Thyroid gland (tissue), 4 donors: Measurements from ENCODE around the gene AIPL1.

ENCODE experiments used
- POLR2A ChIP-seq, 2 donors: fragments of 450-650 bp; IDR thresholded peaks; one replicate each; pipeline ENCODE4 v1.6.1; 2017; ENCODE audit warnings: antibody characterized with exemption in 2 of 2, mild to moderate bottlenecking in 2 of 2, moderate library complexity in 1 of 2
- TF ChIP-seq, protein P1 (sequence below), 6 experiments: fragments of 200-600 bp in 3 of 6; fragments of 450-650 bp in 3 of 6; sonication (generic) in 3 of 6; IDR thresholded peaks; one replicate each; pipeline ENCODE4 v1.5.1; 2016 to 2019; ENCODE audit warnings: antibody characterized with exemption in 6 of 6, mild to moderate bottlenecking in 2 of 6, inconsistent platforms in 1 of 6, moderate library complexity in 1 of 6

DNA sequence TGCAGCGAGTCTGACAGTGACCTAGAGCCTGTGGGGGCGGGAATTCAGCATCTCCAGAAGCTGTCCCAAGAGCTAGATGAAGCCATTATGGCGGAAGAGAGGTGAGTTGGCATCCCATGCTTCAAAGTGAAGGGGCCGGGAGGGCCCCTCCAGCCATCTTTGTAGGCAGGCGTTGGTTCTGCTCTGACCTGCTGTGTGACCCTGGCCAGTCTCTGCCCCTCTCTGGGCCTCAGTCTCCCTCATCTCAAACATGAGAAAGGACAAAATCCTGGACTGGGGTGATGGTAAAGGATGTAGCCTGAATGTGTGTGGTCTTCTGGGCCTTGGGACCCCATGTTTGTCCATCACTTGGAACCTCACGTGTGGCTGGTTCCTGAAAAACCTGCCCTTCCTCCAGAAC lies 14.4 kb upstream of the AIPL1 start:
- TF ChIP-seq, protein P1, sequence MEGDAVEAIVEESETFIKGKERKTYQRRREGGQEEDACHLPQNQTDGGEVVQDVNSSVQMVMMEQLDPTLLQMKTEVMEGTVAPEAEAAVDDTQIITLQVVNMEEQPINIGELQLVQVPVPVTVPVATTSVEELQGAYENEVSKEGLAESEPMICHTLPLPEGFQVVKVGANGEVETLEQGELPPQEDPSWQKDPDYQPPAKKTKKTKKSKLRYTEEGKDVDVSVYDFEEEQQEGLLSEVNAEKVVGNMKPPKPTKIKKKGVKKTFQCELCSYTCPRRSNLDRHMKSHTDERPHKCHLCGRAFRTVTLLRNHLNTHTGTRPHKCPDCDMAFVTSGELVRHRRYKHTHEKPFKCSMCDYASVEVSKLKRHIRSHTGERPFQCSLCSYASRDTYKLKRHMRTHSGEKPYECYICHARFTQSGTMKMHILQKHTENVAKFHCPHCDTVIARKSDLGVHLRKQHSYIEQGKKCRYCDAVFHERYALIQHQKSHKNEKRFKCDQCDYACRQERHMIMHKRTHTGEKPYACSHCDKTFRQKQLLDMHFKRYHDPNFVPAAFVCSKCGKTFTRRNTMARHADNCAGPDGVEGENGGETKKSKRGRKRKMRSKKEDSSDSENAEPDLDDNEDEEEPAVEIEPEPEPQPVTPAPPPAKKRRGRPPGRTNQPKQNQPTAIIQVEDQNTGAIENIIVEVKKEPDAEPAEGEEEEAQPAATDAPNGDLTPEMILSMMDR (IDR thresholded peaks at IDR 0.05) = no peak
- TF ChIP-seq POLR2A (IDR thresholded peaks at IDR 0.05) = no peak
